Measurements from ENCODE around the gene INPP5D. TPM values are rescaled to one million over a fixed set of nuclear protein-coding genes. Genes with fewer than 3 reads are reported as not detected.

INPP5D gene
- total and polyA plus RNA-seq, 2 donors (not counting 1 experiment from before 2014, with no cell fraction given) = 0.01 to 0.33 TPM

DNA sequence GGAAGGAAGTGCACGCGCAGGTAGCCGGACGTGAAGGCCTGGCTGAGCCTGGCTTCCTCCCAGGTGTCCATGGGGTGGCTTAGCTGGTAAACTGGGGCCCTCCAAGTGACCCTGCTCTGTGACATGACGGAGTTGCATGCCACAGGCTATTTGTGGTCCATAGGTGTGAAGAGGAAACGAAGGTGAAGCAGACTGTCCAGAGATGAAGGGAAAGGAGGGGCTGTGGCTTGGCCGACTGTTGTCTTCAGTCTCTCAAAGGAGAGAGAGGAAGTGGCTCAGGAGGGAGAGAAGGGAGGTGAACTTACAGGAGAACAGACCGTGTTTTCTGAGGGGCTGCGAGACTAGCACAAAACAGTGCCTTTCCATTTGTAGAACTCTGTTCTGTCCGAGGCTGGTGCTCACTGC is 19.3 kb downstream of the INPP5D start:
- H3K4me1 ChIP-seq (ENCODE audit: control insufficient read depth, extremely low read depth, insufficient read depth, low read length) = no peaks in the 10 kb centered on the region
- no peaks in the 10 kb centered on the region for H3K79me2 ChIP-seq (ENCODE audit: control insufficient read depth, insufficient read depth, low read length)
- no peaks in the 10 kb centered on the region for H3K36me3 ChIP-seq (ENCODE audit: control insufficient read depth, insufficient read depth, low read length)
- no peaks in the 10 kb centered on the region for H3K9me3 ChIP-seq (ENCODE audit: control insufficient read depth, insufficient read depth, low read depth, low read length)
- H3K27ac ChIP-seq (ENCODE audit: insufficient read depth, low read length) = no peak overlapping the region
- no peaks in the 10 kb centered on the region for H4K20me1 ChIP-seq (ENCODE audit: control insufficient read depth, extremely low read depth, insufficient read depth, low read length)
- H2AFZ ChIP-seq (ENCODE audit: low read length) = no peak overlapping the region
- peaks cover 4% of the 10 kb centered on the region for H3K27me3 ChIP-seq (ENCODE audit: control insufficient read depth, insufficient read depth, low read length)
- no peak overlapping the region for H3K4me2 ChIP-seq (ENCODE audit: extremely low read depth, insufficient read depth, low read length)
- H3K4me3 ChIP-seq (replicated peaks in 1 of 4; ENCODE audit: control extremely low read depth in 1 of 4, insufficient read depth in 1 of 4, low read depth in 3 of 4, low read length in 4 of 4) = no peak overlapping the region
- no peak for DNase-seq (ENCODE audit: low read depth in 2 of 2)
- H3K9ac ChIP-seq (ENCODE audit: insufficient read depth, low read length) = no peak overlapping the region
- no peak for TF ChIP-seq CTCF (conservative IDR thresholded peaks at IDR 0.05 in 1 of 2, IDR thresholded peaks at IDR 0.05 in 1 of 2; ENCODE audit: low read depth in 1 of 2, low read length in 2 of 2)
- TF ChIP-seq EZH2 (IDR thresholded peaks at IDR 0.05; ENCODE audit: low read length, missing control alignments) = no peak

- Histone ChIP-seq H3K4me2 (ENCODE audit: extremely low read depth, insufficient read depth, low read length) (no peak overlapping the region), H3K79me2 (ENCODE audit: control insufficient read depth, insufficient read depth, low read length) (no peaks in the 10 kb centered on the region)
- DNase-seq (ENCODE audit: low read depth in 2 of 2) = no peak
These were observed 20.1 kb downstream of the INPP5D start for GRCh38 chr2:233079953-233080835.

GRCh38 chr2:233080836-233081229 is 20.7 kb downstream of the INPP5D start:
- no peak overlapping the region for H3K27ac ChIP-seq (ENCODE audit: insufficient read depth, low read length)
- H3K4me3 ChIP-seq (replicated peaks in 1 of 4; ENCODE audit: control extremely low read depth in 1 of 4, insufficient read depth in 1 of 4, low read depth in 3 of 4, low read length in 4 of 4) = no peak overlapping the region
- H3K4me1 ChIP-seq (ENCODE audit: control insufficient read depth, extremely low read depth, insufficient read depth, low read length) = no peaks in the 10 kb centered on the region
- no peak overlapping the region for H3K4me2 ChIP-seq (ENCODE audit: extremely low read depth, insufficient read depth, low read length)
- no peak for DNase-seq (ENCODE audit: low read depth in 2 of 2)
- no peaks in the 10 kb centered on the region for H3K9me3 ChIP-seq (ENCODE audit: control insufficient read depth, insufficient read depth, low read depth, low read length)
- H3K79me2 ChIP-seq (ENCODE audit: control insufficient read depth, insufficient read depth, low read length) = no peaks in the 10 kb centered on the region
- H2AFZ ChIP-seq (ENCODE audit: low read length) = no peak overlapping the region
- no peaks in the 10 kb centered on the region for H3K36me3 ChIP-seq (ENCODE audit: control insufficient read depth, insufficient read depth, low read length)
- peaks cover 7% of the 10 kb centered on the region for H3K27me3 ChIP-seq (ENCODE audit: control insufficient read depth, insufficient read depth, low read length)
- TF ChIP-seq CTCF (conservative IDR thresholded peaks at IDR 0.05 in 1 of 2, IDR thresholded peaks at IDR 0.05 in 1 of 2; ENCODE audit: low read depth in 1 of 2, low read length in 2 of 2) (no peak), EZH2 (IDR thresholded peaks at IDR 0.05; ENCODE audit: low read length, missing control alignments) (no peak)
- H4K20me1 ChIP-seq (ENCODE audit: control insufficient read depth, extremely low read depth, insufficient read depth, low read length) = no peaks in the 10 kb centered on the region
- no peak overlapping the region for H3K9ac ChIP-seq (ENCODE audit: insufficient read depth, low read length)

More at GRCh38 chr2:233079953-233080835, 20.1 kb downstream of the INPP5D start:
- Histone ChIP-seq H3K9me3 (ENCODE audit: control insufficient read depth, insufficient read depth, low read depth, low read length) (no peaks in the 10 kb centered on the region), H3K4me1 (ENCODE audit: control insufficient read depth, extremely low read depth, insufficient read depth, low read length) (no peaks in the 10 kb centered on the region), H2AFZ (ENCODE audit: low read length) (no peak overlapping the region), H3K36me3 (ENCODE audit: control insufficient read depth, insufficient read depth, low read length) (no peaks in the 10 kb centered on the region), H4K20me1 (ENCODE audit: control insufficient read depth, extremely low read depth, insufficient read depth, low read length) (no peaks in the 10 kb centered on the region), H3K27me3 (ENCODE audit: control insufficient read depth, insufficient read depth, low read length) (peaks cover 4% of the 10 kb centered on the region), H3K27ac (ENCODE audit: insufficient read depth, low read length) (no peak overlapping the region), H3K4me3 (replicated peaks in 1 of 4; ENCODE audit: control extremely low read depth in 1 of 4, insufficient read depth in 1 of 4, low read depth in 3 of 4, low read length in 4 of 4) (no peak overlapping the region), H3K9ac (ENCODE audit: insufficient read depth, low read length) (no peak overlapping the region)
- TF ChIP-seq CTCF (conservative IDR thresholded peaks at IDR 0.05 in 1 of 2, IDR thresholded peaks at IDR 0.05 in 1 of 2; ENCODE audit: low read depth in 1 of 2, low read length in 2 of 2) = no peak
- TF ChIP-seq EZH2 (IDR thresholded peaks at IDR 0.05; ENCODE audit: low read length, missing control alignments) = no peak

Measured in fibroblast of lung (primary cell).